SK-N-SH (cell line): ENCODE results near the gene NEBL.

ENCODE experiments used
- EZH2phosphoT487 ChIP-seq: fragments of 200-600 bp; sonication (generic); IDR thresholded peaks from 2 replicates; pipeline ENCODE4 v1.6.1; 2017; ENCODE audit warnings: low read depth, mixed run types, mild to moderate bottlenecking, antibody characterized with exemption, moderate library complexity, borderline replicate concordance
- FOXM1 ChIP-seq: IDR thresholded peaks from 2 replicates; pipeline ENCODE4 v1.4.0; 2012; ENCODE audit warnings: low read depth, mild to moderate bottlenecking
- JUND ChIP-seq: IDR thresholded peaks from 2 replicates; pipeline ENCODE4 v1.4.0; 2012
- NFIC ChIP-seq: IDR thresholded peaks from 2 replicates; pipeline ENCODE4 v1.4.0; 2012; ENCODE audit warnings: borderline replicate concordance
- POLR2AphosphoS5 ChIP-seq: IDR thresholded peaks from 2 replicates; pipeline ENCODE4 v1.6.1; 2012; ENCODE audit warnings: low read depth, low read length
- RAD21 ChIP-seq: IDR thresholded peaks from 2 replicates; pipeline ENCODE4 v1.6.1; 2012; ENCODE audit warnings: mild to moderate bottlenecking, low read length
- RFX5 ChIP-seq: IDR thresholded peaks from 2 replicates; pipeline ENCODE4 v1.6.1; 2012; ENCODE audit warnings: mild to moderate bottlenecking, improper control_type of control experiment, low read length
- TEAD4 ChIP-seq: IDR thresholded peaks from 2 replicates; pipeline ENCODE4 v1.4.0; 2012; ENCODE audit warnings: mild to moderate bottlenecking, borderline replicate concordance; ENCODE audit not compliant: insufficient read depth
- YY1 ChIP-seq: IDR thresholded peaks from 2 replicates; pipeline ENCODE4 v1.4.0; 2012; ENCODE audit warnings: low read depth, mild to moderate bottlenecking
- TF ChIP-seq, protein P1 (sequence below): fragments of 200-600 bp; sonication (generic); IDR thresholded peaks from 2 replicates; pipeline ENCODE4 v1.6.1; 2017; ENCODE audit warnings: antibody characterized with exemption, mild to moderate bottlenecking, moderate library complexity
- TF ChIP-seq, protein P2 (sequence below): IDR thresholded peaks from 2 replicates; pipeline ENCODE4 v1.4.0; 2012; ENCODE audit warnings: low read depth
- TF ChIP-seq, protein P3 (sequence below): IDR thresholded peaks from 2 replicates; pipeline ENCODE4 v1.4.0; 2012; ENCODE audit warnings: low read depth, borderline replicate concordance
- TF ChIP-seq, protein P4 (sequence below): IDR thresholded peaks from 2 replicates; pipeline ENCODE4 v1.6.1; 2012; ENCODE audit warnings: mild to moderate bottlenecking, low read depth, low read length, moderate library complexity
- TF ChIP-seq, protein P5 (sequence below): IDR thresholded peaks from 2 replicates; pipeline ENCODE4; 2012

DNA sequence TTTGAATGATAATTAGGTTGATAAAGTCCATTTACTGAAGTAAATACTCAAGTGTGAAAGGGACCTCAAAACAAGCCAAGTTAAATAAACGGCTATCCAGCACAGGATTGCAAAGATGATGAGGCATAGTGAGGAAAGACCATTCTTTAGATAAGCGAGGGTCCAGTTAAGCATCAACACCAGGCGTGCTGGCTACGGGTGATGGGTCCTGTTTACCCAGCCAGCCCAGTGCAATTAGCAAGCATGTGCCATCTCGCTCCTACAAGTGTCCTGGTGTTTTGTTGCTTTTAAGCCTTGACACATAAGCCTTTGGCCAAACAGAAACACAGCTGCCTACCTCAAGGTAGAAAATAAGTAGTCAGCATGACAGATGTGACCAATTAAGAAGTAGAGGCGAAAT is 7.1 kb downstream of the NEBL start:
- TF ChIP-seq, protein P1, sequence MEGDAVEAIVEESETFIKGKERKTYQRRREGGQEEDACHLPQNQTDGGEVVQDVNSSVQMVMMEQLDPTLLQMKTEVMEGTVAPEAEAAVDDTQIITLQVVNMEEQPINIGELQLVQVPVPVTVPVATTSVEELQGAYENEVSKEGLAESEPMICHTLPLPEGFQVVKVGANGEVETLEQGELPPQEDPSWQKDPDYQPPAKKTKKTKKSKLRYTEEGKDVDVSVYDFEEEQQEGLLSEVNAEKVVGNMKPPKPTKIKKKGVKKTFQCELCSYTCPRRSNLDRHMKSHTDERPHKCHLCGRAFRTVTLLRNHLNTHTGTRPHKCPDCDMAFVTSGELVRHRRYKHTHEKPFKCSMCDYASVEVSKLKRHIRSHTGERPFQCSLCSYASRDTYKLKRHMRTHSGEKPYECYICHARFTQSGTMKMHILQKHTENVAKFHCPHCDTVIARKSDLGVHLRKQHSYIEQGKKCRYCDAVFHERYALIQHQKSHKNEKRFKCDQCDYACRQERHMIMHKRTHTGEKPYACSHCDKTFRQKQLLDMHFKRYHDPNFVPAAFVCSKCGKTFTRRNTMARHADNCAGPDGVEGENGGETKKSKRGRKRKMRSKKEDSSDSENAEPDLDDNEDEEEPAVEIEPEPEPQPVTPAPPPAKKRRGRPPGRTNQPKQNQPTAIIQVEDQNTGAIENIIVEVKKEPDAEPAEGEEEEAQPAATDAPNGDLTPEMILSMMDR: no peak
- TF ChIP-seq YY1: no peak
- no peak for TF ChIP-seq FOXM1
- TF ChIP-seq JUND: no peak
- no peak for TF ChIP-seq EZH2phosphoT487
- no peak for TF ChIP-seq NFIC
- no peak for TF ChIP-seq RAD21
- TF ChIP-seq, protein P2, sequence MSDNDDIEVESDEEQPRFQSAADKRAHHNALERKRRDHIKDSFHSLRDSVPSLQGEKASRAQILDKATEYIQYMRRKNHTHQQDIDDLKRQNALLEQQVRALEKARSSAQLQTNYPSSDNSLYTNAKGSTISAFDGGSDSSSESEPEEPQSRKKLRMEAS: no peak
- no peak for TF ChIP-seq TEAD4
- TF ChIP-seq, protein P3, sequence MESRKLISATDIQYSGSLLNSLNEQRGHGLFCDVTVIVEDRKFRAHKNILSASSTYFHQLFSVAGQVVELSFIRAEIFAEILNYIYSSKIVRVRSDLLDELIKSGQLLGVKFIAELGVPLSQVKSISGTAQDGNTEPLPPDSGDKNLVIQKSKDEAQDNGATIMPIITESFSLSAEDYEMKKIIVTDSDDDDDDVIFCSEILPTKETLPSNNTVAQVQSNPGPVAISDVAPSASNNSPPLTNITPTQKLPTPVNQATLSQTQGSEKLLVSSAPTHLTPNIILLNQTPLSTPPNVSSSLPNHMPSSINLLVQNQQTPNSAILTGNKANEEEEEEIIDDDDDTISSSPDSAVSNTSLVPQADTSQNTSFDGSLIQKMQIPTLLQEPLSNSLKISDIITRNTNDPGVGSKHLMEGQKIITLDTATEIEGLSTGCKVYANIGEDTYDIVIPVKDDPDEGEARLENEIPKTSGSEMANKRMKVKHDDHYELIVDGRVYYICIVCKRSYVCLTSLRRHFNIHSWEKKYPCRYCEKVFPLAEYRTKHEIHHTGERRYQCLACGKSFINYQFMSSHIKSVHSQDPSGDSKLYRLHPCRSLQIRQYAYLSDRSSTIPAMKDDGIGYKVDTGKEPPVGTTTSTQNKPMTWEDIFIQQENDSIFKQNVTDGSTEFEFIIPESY: no peak
- TF ChIP-seq POLR2AphosphoS5: no peak
- TF ChIP-seq RFX5: no peak
- TF ChIP-seq, protein P4, sequence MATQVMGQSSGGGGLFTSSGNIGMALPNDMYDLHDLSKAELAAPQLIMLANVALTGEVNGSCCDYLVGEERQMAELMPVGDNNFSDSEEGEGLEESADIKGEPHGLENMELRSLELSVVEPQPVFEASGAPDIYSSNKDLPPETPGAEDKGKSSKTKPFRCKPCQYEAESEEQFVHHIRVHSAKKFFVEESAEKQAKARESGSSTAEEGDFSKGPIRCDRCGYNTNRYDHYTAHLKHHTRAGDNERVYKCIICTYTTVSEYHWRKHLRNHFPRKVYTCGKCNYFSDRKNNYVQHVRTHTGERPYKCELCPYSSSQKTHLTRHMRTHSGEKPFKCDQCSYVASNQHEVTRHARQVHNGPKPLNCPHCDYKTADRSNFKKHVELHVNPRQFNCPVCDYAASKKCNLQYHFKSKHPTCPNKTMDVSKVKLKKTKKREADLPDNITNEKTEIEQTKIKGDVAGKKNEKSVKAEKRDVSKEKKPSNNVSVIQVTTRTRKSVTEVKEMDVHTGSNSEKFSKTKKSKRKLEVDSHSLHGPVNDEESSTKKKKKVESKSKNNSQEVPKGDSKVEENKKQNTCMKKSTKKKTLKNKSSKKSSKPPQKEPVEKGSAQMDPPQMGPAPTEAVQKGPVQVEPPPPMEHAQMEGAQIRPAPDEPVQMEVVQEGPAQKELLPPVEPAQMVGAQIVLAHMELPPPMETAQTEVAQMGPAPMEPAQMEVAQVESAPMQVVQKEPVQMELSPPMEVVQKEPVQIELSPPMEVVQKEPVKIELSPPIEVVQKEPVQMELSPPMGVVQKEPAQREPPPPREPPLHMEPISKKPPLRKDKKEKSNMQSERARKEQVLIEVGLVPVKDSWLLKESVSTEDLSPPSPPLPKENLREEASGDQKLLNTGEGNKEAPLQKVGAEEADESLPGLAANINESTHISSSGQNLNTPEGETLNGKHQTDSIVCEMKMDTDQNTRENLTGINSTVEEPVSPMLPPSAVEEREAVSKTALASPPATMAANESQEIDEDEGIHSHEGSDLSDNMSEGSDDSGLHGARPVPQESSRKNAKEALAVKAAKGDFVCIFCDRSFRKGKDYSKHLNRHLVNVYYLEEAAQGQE: no peak
- TF ChIP-seq, protein P5, sequence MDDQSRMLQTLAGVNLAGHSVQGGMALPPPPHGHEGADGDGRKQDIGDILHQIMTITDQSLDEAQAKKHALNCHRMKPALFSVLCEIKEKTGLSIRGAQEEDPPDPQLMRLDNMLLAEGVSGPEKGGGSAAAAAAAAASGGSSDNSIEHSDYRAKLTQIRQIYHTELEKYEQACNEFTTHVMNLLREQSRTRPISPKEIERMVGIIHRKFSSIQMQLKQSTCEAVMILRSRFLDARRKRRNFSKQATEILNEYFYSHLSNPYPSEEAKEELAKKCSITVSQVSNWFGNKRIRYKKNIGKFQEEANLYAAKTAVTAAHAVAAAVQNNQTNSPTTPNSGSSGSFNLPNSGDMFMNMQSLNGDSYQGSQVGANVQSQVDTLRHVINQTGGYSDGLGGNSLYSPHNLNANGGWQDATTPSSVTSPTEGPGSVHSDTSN: no peak
